Body of pancreas (tissue), 4 donors: Measurements from ENCODE around the gene TARP.

Source experiments
- ATAC-seq: fragments of 150-250 bp; one replicate; pipeline ENCODE4 v1.9.1; 2016
- DNase-seq, 4 donors: peaks; one replicate each; pipeline ENCODE4 v3.0.0-alpha.2; 2019
- H3K27ac ChIP-seq, 4 donors: fragments of 200-600 bp; sonication (generic); 1 replicate in 3 of 4; 2 replicates in 1 of 4; pipeline versions ENCODE4 v1.5.1 to v1.6.1; 2016 to 2019; ENCODE audit warnings: mild to moderate bottlenecking in 1 of 4, mixed read lengths in 1 of 4, moderate library complexity in 1 of 4
- H3K27me3 ChIP-seq, 2 donors: fragments of 200-600 bp; sonication (generic); one replicate each; pipeline ENCODE4 v1.6.0; 2016; ENCODE audit warnings: mild to moderate bottlenecking in 1 of 2
- H3K36me3 ChIP-seq, 2 donors: fragments of 200-600 bp; sonication (generic); replicated peaks in 1 of 2; 2 replicates each; pipeline ENCODE4 v1.5.1; 2016; ENCODE audit warnings: low read depth in 2 of 2; ENCODE audit not compliant: insufficient read depth in 1 of 2
- H3K4me1 ChIP-seq: fragments of 200-600 bp; sonication (generic); one replicate; pipeline ENCODE4 v1.6.0; 2016
- H3K4me3 ChIP-seq, 2 donors: fragments of 200-600 bp; sonication (generic); 1 replicate in 1 of 2; 2 replicates in 1 of 2; pipeline ENCODE4 v1.5.1; 2016 to 2019
- H3K9me3 ChIP-seq, 3 donors: fragments of 200-600 bp; sonication (generic); 1 replicate in 2 of 3; 2 replicates in 1 of 3; pipeline ENCODE4 v1.5.1; 2016
- POLR2A ChIP-seq, 3 donors: fragments of 450-650 bp; IDR thresholded peaks; one replicate each; pipeline ENCODE4 v1.6.1; 2016; ENCODE audit warnings: antibody characterized with exemption in 3 of 3, mild to moderate bottlenecking in 2 of 3
- WGBS, 2 donors: methylation state at CpG; one replicate each; pipeline ENCODE4 v1.1.5; 2017; 5-methylcytosine and 5-hydroxymethylcytosine counted together
- intact Hi-C: fragments of 100-400 bp; cut with DNase I; formaldehyde crosslinking; loops from one replicate; pipeline ENCODE4 v1.15.1; 2023
- TF ChIP-seq, protein P1 (sequence below), 7 experiments: fragments of 450-650 bp in 4 of 7; fragments of 200-600 bp in 3 of 7; sonication (generic) in 3 of 7; IDR thresholded peaks; one replicate each; pipeline ENCODE4 v1.5.1; 2016 to 2019; ENCODE audit warnings: antibody characterized with exemption in 7 of 7

Gene TARP

DNA sequence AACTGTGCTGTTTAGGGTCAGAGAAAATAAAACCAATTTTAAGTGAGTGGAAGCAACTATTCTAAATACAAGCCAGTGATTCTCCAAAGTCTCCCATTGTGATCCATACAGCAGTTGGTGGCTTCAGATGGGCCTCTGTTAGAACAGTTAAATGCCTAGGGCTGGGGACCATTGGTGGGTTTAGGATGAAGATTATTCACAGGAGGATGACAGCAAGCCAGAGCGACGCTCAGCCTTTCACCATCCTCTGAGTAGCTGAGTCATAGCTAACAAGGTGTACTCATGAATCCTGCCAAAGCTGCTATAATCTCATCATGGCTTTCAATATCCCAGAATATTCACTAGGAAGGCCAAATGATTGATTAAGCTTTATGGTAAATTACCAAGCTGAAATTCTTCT, 55.8 kb downstream of the TARP start:
- no peak for TF ChIP-seq POLR2A (IDR thresholded peaks at IDR 0.05)
- TF ChIP-seq, protein P1, sequence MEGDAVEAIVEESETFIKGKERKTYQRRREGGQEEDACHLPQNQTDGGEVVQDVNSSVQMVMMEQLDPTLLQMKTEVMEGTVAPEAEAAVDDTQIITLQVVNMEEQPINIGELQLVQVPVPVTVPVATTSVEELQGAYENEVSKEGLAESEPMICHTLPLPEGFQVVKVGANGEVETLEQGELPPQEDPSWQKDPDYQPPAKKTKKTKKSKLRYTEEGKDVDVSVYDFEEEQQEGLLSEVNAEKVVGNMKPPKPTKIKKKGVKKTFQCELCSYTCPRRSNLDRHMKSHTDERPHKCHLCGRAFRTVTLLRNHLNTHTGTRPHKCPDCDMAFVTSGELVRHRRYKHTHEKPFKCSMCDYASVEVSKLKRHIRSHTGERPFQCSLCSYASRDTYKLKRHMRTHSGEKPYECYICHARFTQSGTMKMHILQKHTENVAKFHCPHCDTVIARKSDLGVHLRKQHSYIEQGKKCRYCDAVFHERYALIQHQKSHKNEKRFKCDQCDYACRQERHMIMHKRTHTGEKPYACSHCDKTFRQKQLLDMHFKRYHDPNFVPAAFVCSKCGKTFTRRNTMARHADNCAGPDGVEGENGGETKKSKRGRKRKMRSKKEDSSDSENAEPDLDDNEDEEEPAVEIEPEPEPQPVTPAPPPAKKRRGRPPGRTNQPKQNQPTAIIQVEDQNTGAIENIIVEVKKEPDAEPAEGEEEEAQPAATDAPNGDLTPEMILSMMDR (IDR thresholded peaks at IDR 0.05): no peak
- intact Hi-C loops: no loop called here
- ATAC-seq: no peak
- no peaks in the 10 kb centered on the region for H3K27me3 ChIP-seq
- DNase-seq: no peak
- peaks cover 0 to 2% of the 10 kb centered on the region in 2 donors for H3K36me3 ChIP-seq
- no peaks in the 10 kb centered on the region for H3K9me3 ChIP-seq
- no peak overlapping the region for H3K4me3 ChIP-seq
- H3K4me1 ChIP-seq: peaks cover 23% of the 10 kb centered on the region
- no peak overlapping the region for H3K27ac ChIP-seq
- WGBS, 2 donors: 86 to 91% methylated on average over 2 of the region's 2 CpGs

DNA sequence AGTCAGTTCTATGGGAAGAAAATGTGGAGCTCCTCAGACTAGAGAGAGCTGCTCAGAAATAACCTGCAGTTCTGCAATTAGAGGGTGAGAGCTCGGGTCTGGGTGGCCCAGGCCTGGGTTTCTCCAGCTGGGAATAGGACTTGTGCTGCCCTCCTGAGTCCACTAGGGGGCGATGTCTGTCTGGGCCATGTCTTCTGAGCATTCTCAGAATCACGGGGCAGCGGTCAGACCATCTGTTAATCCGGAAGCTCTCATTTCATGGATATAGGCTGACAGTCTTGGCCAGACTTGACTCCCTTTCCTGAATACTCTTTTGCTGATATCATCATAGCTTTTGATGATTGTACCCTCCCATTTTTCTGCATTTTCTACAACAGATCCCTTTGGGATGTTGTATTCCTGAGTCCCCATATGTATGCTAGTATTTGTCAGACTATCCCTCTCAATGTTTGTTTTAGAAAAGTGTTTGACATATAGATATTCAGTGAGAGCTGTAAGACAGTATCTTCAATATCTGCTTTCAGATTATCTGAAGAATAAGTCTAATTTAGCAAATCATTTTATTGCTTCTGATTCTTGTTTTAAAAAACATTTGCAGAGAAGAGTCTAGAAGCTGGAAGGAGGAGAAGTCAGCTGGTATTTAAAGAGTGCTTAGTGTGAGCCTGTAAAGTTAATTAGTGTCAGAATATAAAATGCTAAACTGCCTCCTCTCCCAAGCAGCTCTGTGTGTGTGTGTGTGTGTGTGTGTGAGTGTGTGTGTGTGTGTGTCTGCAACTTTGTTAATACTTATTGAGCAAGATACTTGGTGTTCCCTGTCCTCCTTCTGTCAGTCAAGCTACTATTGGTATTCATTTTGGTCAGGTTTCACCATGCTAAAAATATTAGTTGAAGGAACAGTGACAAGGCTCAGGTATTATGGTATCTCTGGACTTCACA, 57.4 kb downstream of the TARP start:
- Histone ChIP-seq H3K4me1 (peaks cover 23% of the 10 kb centered on the region), H3K36me3 (peaks cover 0 to 2% of the 10 kb centered on the region in 2 donors), H3K27ac (peak overlapping the region; percentile 8 to 65 (median 58)), H3K4me3 (no peak overlapping the region), H3K9me3 (no peaks in the 10 kb centered on the region), H3K27me3 (no peaks in the 10 kb centered on the region)
- TF ChIP-seq, protein P1 (IDR thresholded peaks at IDR 0.05): peak; percentile 80 to 94 (median 85)
- peak in 1 of 3 donors; percentile 23 for TF ChIP-seq POLR2A (IDR thresholded peaks at IDR 0.05)
- DNase-seq (peak; percentile 79 to 88 (median 84)), ATAC-seq (peak; percentile 90)
- 15 to 19% methylated on average over 5 of the region's 5 CpGs for WGBS, 2 donors
- intact Hi-C loops: no loop called here

DNA sequence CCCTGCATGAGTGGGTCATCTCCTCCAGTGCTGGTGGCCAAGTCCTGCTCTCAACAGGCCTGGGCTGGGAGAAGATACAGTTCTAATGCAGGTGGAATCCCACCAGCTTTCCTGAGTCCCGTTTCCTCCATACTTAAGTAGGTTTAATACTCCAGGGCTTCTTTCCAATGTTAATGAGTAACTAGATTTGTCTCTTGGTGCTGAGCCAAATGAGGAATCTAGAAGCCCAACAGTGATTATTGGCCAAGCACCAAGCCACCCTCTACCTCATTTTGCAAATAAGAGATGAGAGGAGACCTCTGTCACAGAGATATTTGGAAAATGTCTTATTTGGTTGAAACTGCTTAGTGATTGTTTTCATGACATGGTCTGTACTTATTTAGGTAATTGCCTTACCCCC, 58.3 kb downstream of the TARP start:
- ATAC-seq: peak; percentile 69
- Histone ChIP-seq H3K27me3 (no peaks in the 10 kb centered on the region), H3K9me3 (no peaks in the 10 kb centered on the region), H3K27ac (peak overlapping the region in 3 of 4 donors; percentile 57 to 65 (median 60)), H3K36me3 (peaks cover 0 to 2% of the 10 kb centered on the region in 2 donors), H3K4me3 (no peak overlapping the region), H3K4me1 (peaks cover 23% of the 10 kb centered on the region)
- WGBS, 2 donors: 7 to 9% methylated on average over 1 of the region's 1 CpG
- intact Hi-C loops: no loop called here
- TF ChIP-seq, protein P1 (IDR thresholded peaks at IDR 0.05): no peak
- TF ChIP-seq POLR2A (IDR thresholded peaks at IDR 0.05): no peak
- DNase-seq: peak; percentile 29 to 56 (median 47)

DNA sequence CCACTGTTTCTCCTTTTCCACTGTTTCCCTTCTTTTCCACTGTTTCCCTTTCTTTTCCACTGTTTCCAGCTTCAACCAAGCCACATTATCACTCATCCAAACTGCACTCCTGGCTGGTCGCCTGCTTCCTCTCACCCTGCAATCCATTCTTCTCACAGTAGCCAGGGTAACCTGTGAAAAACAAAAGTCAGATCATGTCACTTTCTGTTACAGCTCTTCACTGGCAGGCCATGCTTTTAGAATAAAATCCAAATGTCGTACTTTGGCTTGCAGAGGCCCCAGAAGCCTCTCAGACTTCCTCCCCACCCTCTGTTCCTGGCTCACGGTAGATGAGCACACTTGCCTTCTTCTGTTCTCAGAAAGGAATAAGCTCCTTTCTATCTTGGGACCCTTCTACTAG, 61.5 kb downstream of the TARP start:
- Histone ChIP-seq H3K36me3 (no peaks in the 10 kb centered on the region), H3K27me3 (no peaks in the 10 kb centered on the region), H3K27ac (no peak overlapping the region), H3K9me3 (no peaks in the 10 kb centered on the region), H3K4me1 (peaks cover 23% of the 10 kb centered on the region), H3K4me3 (no peak overlapping the region)
- DNase-seq: no peak
- ATAC-seq: no peak
- TF ChIP-seq, protein P1 (IDR thresholded peaks at IDR 0.05): no peak
- TF ChIP-seq POLR2A (IDR thresholded peaks at IDR 0.05): no peak
- intact Hi-C loops: no loop called here
- WGBS, 2 donors: 79% methylated on average over 3 of the region's 3 CpGs
